GM18861 (cell line): ENCODE data around the gene FAM72D.
A peak's percentile ranks its signal among the peaks of the same experiment; 100 is the strongest.
"Not testable (repeated sequence)": the region's sequence is repeated elsewhere in the genome, so short reads cannot be mapped to it uniquely, and the experiment has no call there.

ENCODE experiments used
- ATAC-seq: cut with Tn5 transposase; IDR thresholded peaks from one replicate; pipeline ENCODE4 v1.9.1; 2021; ENCODE audit not compliant: unreplicated experiment

FAM72D gene

DNA sequence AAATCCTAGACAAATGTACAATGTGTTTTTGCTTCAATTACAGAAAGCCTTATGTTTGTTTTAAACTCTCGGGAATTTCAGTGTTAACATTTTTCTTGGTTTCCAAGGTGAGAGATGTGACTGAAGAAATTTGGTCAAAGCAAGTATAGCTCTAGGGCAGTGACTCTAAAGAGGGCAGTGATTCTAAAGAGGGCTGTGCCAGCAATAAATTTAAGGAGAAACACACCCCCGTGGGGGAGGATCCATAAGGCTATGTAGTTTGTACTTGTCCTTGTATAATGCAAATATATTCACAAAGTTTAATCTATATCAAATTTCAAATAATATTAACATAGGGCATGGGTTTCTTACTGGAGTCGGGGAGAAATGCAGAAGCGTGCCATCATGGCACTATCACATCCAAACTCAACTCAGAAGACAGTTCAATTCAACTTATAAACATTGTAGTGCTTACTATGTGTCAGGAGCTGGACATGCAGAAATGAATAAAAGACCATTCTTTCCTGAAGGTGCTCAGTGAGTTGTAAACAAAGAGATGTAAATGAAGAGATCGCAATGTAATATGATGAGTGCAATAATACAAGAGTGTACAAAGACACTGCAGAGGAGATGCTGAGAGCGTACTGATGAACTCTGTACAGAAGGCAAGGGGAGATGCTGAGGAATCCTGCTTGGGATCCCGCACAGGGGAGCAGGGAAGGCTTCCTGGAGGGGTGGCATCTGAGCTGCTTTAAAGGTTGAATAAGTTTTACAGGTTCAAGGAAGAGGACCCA lies 13.1 kb upstream of the FAM72D start:
- not testable (repeated sequence) for ATAC-seq

DNA sequence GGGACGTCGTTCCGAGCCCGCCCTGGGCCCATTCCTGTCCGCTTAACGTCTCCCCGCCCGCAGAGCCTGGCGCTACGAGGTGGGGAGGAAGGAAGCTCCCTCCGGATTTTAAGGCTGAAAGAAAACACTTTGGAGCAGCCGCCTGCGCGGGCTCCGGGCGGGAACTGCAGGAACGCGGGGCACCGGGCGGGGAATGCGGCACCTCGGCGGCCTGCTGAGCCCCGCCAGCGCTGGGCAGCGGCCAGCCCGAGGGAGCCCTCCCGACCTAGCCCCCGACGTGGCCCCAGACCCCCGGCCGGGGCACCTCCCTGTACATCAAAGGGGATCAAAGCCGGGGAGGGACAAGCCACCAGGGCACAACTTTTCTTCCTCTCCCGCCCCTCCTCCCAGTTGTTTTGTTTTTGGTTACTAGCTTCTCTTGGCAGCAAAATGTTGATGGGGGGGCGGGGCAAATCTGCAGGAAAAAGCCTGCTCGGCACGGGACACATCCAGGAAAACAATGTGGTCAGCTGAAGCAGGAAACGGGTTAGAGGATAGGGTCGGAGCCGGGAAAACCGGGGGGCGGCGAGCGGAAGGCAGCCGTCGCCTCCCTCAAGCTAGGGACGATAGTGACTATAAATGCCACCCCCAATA lies 2.1 kb upstream of the FAM72D start:
- ATAC-seq = not testable (repeated sequence)

DNA sequence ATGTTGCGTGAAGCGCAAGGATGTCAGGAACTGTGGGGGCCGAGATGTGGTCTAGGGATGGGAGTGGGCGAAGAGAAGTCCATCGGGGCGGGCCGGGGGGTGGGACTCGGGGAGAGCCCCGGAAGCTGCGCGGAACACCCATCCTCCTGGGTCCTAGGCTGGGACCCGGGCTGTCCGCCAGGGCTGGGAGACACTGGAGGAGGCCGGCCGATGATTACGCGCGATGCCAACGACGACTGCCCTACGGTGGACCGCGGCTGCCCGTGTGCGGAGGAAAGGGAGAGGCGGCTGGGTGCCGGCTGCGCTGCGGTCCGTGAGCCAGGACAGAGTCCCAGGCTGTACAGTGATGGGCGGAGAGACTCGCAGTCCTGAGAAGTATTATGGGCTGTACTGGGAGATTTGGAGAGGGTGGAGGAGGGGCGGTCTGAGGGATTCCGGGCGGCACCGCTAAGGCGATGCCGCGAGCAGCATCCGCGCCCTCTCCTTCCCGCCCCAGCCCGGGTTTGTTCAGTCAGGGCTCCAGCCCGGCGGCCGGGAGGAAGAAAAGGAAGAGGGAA lies 1.0 kb upstream of the FAM72D start:
- peak; percentile 1 for ATAC-seq

DNA sequence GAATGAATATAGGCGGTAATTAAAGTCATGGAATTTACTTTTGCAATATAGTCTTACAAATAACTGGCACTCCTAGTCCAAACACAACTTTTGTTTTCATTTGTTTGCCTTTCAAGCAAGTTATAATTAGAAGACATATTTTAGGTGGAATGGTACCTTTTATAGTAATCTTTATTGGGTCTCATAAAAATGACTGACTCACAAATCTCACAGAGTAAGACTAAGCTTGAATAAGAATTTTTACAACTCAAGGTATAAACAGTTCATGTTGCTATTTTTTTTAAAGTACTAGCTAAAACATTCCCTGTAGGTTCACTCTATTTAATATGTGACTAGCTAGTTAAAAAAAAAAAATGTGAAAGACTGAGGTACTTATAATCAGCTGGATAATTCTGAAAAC lies 6.0 kb downstream of the FAM72D start:
- not testable (repeated sequence) for ATAC-seq

DNA sequence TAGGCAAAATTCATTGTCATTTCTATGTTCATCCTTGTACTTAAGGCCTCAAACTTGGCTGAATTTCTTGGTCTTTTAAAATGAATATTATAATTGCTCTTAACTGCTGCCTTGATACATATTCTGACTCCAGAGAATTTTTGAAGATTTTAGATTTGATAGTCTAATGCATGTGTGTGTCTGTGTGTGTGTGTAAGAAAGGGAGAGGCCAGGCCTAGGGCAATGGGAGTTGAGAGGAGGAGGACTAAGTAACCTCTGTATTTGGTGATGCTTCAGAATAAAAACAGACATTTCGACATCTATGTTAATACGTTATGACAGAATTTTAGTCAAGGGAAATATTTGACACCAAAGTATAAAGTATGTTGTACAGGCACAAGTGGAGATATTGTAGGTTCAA lies 7.5 kb downstream of the FAM72D start:
- not testable (repeated sequence) for ATAC-seq

DNA sequence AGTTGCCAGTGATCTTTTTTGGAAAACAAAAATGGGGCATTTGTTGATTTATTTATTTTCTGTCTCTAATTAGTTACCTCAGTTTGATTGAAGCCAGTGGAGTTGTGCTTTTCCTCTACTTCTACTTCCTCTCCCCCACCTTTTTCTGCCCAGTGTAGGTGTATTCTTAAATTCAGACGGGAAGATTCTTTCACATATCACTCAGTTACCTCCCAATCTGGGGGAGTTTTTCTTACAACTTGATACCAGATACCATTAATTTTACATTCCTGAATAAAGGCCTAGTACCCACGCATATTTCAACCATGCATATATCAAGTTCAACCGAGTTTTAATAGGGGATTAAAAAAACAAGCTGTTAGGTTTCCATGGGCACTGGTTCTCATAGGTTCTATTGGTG lies 15.9 kb downstream of the FAM72D start:
- not testable (repeated sequence) for ATAC-seq

DNA sequence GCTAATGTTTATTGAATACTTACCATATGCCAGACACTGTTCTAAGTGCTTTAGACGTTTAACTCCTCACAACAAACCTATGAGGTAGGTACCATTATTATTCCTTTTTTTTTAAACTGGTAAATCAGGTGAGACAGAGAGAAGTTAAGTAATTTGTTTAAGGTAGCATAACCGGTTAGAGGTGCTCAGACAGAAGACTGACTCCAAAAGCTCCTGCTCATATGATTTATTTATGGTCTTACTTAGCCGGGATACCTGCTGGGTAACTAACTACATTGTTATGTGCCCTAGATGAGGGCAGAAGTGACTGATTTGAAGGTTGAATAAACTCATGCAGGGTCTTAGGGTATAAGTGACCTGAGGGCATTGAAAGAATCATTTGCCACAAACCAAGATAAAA lies 16.9 kb downstream of the FAM72D start:
- ATAC-seq = not testable (repeated sequence)

DNA sequence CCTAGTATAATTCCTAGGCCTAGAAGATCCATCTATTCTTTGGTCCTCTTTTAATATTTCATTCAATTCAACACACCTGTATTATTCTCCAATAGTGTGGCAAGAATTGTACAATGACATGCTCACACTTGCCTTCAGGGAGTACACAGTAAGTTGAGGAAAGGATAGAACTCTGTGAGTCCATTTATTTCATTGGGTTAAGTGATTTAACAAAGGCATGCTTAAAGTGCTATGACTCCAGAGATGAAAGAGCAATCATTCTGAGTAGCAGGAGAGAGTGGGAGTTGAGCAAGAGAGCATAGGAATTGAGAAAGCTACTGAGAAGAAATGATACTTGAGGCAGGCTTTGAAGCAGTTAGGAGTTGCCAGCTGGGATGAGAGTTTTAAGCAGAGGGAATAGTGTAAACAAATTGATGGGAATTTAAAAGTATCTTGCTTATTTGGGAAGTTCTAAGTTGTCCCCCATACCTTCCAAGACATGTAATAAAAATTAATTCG lies 18.8 kb downstream of the FAM72D start:
- ATAC-seq = not testable (repeated sequence)

DNA sequence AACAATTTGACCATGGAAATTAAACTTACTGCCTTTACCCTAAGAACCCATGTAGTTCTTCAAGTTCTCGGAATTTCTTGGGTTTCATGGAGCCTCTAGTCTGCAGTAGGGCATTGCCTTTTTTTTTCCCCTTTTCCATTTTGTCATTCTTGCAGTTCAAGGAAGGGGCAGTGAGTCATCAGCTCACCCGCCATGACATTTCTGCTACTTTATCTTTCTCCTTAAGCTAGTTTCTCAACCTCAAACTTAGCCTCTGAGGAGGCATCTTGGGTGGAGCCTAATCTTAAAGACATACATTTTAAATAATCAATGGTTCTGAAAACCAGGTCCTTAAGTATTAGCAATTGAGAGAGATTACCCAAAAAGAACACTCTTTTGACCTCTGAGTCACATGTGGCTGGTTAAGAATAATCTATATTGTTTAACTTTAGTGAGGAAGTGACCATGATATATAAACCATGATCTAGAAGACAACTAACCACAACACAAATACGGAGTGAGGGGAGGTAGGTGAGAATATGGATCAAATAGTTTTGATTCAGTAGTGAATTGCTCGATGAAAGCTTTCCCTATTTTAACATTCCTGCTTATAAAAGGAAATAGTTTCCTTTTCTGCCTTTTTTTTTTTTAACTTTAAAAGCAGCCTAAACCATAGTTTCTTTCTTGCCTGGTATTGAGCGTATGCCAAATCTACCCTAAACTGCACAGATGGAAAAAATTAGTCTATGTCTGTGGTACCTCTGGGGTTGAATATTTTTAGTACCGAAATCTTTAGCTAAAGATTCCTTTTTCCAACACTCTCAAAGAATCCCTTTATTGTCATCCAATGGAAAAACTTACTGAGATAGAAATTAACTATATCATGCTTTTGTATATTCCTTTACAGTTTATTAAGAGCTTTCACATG lies 20.1 kb downstream of the FAM72D start:
- not testable (repeated sequence) for ATAC-seq

DNA sequence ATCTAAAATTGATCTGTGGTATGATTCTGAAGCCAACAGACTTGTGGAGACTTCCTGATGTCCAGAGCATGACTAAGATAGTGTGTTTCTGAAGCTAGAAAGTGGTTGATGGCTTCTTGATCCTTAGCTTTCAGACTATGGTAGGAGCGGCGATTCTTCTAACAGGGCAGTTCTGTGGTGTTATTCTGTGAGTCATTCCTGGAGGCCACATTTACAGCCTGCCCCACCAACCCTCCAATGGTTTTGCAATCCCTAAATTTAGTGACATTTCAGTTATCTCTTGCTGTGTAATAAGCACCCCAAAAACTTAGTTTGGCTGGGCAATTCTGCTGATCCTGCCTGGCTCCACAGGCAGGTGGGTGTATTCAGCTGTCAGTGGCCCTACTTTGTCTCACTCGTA lies 24.1 kb downstream of the FAM72D start:
- ATAC-seq = not testable (repeated sequence)

DNA sequence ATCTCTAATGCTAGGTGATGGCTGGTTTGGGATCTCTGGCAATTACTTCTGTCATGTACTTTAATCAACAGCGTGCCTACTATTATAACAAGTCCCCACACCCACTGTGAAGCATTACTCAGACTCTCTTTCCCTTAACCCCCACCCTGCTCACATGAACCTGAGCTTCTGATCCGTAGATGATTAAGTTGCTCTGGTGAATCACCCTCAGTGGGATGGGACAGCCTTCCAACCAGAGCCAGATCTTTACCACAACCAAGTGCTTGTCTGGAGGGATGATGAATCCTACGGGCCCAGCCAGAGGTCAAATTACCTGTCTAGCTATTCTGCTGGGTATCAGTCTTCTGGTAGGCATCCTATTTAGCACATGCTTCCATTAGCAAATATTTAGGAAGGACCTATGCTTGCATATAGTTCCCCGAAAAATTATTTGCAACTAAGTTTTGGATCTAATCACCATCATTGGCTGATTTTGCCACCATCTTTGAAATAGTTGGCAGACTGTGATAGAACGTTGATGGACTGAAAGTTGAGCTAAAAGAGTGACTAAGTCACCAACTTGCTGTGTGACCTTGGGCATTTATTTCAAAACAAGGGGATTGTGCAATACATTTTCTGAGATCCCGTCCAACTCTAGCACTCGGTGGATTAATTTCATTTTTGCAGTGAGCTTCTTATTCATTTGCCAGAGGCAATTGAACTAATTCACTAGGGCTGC lies 26.7 kb downstream of the FAM72D start:
- not testable (repeated sequence) for ATAC-seq

DNA sequence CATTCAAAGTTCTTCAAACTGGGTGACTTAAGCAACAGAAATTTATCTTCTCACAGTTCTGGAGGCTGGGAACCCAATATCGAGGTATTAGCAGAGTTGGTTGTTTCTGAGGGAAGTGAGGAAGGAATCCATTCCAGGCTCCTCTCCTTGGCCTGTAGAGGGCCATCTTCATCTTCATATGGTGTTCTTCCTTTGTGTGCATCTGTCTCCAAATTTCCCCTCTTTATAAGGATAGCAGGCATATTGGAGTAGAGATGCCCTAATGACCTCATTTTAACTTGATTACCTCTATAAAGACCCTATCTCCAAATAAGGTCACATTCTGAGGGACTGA lies 27.3 kb downstream of the FAM72D start:
- ATAC-seq = not testable (repeated sequence)

DNA sequence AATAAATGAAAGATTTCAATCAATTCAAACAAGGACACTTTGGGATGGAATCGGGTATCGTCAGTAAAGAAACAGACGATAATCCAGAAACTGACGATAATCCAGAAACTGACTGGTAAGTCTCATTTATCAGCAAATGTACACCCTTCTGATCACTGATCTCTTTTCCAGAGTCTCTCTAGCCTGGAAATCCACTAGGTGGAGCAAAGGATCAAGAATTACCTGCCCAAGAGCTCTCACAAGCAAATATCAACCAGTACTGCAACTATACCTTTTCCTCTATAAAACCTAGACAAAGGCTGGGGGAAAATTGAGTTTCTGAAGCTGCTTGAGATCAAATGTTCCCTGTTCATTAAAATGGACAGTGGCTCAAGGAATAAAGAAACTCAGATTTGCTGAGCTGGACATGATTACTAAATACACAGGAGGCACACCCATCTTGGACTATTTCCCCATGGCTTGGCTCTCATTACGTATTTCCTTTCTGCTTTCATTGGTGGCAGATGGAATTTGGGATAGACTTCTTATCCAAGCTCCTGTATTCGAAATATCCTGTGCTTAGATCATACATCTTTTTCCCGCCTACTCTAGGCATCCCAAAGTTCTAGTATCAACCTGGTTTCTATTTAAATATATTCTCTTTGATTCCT lies 28.3 kb downstream of the FAM72D start:
- ATAC-seq = not testable (repeated sequence)

DNA sequence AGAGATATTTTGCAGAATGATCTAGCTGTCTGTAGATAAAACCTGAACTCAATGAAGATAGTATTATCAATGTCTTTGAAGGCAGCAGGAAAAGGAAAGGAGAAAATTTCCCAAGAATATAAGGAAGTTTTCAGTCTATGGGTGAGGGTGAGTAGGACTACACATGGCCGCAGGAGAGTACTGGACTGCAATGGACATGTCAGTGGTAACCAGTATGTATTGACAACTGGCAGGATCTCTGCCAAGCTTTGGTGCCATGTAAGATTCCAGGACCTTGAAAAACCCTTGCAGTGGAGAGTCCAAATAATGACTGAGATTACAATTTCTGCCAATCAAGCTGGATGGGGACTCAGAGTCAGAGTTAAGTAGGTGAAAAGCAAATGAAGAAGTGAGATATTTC lies 29.3 kb downstream of the FAM72D start:
- not testable (repeated sequence) for ATAC-seq

DNA sequence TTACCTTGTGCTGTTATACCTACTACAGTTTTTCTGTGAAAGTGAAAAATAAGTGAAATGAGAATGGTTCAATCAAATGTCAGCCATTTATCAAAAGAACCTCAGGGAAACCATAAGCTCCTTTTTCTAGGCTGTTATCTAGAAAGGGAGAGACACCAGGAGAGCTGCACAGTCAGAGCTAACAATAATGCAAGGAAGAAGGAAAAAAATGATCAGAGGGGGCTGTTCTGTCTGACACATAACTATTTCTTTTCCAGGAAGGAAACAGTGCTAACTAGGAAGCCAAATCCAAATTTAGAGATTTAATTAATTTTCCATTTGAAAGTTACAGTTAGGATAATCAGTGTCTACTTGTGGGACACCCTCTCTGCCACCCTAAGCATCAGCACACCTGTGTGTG lies 31.4 kb downstream of the FAM72D start:
- ATAC-seq = not testable (repeated sequence)

DNA sequence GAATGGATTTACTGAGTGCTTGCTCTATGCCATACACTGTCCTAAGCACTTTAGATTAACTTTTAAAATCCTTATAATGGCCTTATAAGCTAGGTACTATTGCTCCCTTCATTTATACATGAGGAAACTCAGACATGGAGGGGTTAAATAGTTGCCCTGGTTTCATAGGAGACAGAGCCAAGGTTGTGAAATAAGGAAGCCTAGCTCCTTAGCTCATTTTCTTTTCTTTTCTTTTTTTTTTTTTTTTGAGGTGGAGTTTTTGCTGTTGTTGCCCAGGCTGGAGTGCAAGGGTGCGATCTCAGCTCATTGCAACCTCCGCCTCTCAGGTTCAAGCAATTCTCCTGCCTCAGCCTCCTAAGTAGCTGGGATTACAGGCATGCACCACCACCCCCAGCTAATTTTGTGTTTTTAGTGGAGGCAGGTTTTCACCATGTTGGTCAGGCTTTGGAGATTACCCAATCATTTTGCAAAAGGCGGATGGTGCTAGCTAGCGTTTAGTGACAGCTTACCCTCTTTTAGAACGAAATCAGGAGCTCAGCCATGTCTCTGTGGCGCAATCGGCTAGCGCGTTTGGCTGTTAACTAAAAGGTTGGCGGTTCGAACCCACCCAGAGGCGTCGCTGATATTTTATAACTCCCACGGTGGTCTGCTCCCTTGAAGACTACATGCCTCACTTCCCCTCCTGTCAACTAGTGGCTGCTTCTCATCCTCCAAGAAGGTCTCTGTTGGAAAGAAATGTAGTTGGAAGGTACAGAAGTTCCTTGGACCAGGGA lies 33.1 kb downstream of the FAM72D start:
- ATAC-seq = not testable (repeated sequence)

DNA sequence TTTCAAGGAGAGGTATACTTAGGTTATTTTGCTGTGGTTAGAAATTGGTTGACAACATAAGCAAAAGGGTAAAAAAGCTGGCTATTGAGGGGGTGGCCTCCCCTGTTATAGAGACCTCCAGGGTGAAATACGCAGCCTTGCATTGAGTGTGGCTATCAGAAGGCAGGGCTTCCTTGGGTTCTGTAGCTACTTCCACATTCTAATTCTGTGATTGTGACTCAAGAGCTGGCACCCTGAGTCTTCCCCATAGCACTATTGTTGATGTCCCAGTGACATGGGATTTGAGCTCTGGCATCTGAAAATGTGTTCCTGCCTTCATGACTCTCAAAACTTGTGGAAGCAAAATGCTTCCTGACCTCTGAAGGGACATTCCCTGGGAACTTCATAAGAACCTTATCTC lies 38.7 kb downstream of the FAM72D start:
- ATAC-seq = not testable (repeated sequence)

DNA sequence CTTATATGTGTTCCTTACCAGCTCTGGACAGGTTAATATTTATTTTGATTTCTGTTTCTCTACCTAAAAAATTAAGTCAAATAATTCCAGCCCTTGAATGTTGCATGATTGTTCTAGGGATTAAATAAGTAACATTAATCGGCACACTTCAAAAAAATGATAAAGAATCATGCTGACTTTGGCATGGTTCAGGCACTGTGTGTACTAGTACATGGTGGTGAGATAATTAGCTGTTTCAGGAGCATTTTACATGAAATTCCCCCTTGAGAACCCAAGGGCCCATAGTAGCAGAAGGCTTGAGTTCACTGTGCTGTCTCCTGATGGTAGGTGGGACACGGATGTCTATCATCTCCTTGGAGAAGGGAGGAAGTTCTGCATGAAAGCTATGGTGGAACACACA lies 44.8 kb downstream of the FAM72D start:
- ATAC-seq = not testable (repeated sequence)

DNA sequence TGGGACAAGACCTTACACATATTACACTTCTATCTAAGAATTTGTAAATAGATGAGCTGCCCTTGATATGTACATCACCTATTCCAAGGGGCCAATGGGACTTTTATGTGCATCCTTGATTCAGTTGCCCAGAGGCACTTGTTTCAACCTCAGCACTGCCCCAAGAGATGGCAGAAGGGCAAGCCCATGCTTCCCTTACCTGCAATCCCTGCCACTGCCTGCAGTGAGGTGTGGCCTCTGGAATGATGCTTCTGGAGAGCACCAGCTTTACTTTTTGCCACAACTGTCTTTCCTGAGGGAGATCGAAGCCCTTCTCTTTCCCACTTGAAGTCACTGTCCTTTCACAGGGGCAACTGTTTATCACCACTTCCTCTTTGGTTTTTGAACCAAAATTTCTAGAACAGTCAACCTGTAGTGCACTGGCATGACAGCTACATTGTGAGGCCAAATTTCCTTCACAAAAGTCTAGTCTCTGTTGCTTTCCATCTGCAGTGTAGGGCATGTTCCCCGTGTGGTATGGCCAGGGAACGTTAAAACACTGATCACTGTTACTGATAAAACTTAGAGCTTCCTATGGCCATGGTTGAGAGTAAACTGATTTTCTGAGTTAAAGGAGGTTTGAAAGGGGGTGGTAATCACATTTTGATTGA lies 48.6 kb downstream of the FAM72D start:
- not testable (repeated sequence) for ATAC-seq
